ENCODE measurements around the gene TMPRSS15. TPM values are rescaled to one million over a fixed set of nuclear protein-coding genes. Genes with fewer than 3 reads are reported as not detected.
"Not testable (repeated sequence)": the region's sequence is repeated elsewhere in the genome, so short reads cannot be mapped to it uniquely, and the experiment has no call there.

TMPRSS15 gene
- 2.6 TPM for total RNA-seq (ENCODE audit: insufficient read depth, low replicate concordance)

DNA sequence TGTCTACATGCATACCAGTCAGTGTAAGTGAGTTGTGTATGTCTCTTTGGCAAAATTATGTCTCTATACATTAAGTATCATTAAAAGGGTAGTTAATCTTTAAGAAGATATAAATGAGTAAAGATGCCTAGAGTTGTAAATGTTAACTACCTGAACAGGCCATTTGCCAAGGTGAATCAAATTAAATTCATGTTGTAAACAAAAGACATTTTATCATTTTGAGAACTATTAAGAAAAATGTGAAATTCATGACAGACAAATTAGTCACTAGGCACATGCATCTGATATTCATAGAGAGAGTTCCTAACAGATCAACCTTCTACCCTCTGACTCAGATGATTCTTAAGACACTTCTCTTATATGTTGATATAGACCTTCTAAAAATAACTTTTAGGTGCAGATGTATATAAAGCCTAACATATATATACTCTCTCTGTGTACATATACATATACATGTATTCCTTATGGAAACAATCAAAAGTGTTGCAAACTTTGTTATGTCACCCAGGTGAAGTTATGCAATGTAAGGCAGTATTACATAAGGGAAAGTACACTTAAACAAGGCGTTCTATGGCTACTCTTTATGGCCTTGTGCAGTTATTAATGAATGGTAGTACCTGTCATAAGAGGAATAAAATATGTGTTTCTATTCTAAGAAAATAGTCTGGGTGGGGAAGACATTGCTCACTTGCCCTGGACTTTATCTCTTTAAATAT is at the start of gene TMPRSS15:
TMPRSS15 (minus strand) TSS at position 51 of the 716 bp plus-strand sequence. CDS start 163 bp downstream, outside the sequence.
- no peak for DNase-seq (ENCODE audit: low spot score)

DNA sequence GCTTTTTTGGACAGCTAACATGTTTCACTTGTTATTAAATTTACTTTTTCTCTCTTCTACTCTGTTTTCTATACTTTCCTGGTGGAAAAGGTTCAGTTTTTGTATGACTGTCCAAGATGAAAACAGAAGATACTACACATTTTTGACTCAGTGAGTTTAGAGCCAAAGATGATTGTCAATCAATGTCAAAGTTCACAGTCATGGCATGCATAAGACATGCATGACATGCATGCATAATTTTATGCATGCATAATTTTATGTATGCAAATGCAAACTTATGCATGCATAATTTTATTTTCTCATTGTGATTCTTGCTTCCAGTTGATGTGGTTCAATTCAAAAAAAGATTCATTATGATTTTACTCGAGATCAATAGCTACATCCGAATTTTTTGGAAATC is 48.1 kb upstream of the TMPRSS15 start:
- DNase-seq (ENCODE audit: low spot score) = no peak

DNA sequence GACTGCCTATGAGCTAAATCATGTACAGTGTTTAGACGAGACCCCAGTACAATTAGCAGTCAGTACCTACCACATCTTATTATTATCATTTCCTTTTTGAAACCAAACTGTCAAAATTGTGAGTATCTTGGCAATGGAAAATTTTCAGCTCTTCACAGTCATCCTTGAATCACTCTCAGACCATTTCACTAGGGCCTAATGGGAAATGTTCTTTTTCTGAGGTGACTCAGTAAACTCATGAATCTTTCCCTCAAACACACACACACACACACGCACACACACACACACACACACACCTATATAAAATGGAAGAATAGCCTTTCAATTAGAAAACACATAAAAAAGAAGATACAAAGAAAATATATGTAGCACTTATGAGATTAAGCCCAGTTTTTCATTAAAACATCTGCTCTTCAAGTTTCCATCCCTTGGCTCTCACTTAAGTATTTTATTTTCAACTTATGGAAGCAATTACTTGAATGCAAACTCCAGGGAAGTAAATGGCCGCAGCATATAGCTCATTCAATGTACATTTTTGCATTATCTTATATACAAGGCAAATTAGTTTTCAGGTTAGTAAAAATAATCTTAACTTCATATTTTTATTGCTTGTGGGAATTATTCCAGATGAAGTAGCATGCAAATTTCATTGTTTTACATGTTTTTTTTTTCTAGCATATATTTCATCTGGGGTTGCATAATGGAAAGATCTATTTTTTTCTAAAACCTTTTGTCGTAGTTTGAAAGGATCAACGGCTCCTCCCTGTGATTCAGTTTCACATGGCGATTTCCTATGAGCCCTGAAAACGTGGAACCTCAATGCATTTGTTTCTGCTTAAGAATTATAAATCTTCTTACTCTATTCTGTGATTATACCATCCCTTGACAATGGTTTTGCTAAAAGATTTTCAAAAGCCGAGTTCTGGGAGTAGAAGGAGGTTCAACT is 46.3 kb upstream of the TMPRSS15 start:
- DNase-seq (ENCODE audit: low spot score) = no peak

DNA sequence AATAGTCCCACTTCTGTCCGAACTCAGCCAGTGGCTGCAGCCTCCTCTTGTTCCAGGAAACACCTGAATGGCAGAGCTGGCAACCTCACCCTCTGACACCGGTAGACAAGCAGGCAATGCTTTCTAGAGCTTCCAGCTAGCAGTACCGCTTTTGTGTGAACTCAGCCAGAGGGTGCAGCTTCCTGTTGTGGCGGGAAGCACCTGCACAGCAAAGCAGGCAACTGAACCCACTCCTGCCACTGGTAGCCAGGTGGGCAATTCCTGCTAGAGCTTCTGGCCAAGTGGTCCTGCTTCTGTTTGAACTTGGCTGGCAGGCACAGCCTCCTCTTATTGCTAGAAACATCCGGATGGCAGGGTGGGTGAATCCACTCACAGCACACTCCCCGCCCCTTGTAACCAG is 40.1 kb upstream of the TMPRSS15 start:
- no peak for DNase-seq (ENCODE audit: low spot score)

DNA sequence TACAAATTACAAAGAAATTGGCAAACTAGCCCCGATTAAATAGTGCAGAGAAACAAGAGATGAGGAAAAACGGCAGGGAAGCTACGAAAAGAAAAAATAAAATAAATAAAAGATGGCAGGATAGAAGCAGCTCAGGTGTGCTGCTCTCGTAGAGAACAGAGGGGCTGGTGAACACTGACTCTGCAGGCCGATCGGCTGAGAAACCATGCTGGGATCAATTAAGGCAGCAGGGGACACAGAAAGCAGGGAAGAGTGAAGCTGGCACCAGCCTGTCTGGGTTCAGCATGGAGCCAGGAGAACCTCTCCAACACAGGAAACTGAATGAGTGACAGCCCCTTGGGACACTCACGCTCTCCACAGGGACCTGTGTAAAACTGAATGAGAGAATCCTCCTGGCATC is 39.5 kb upstream of the TMPRSS15 start:
- no peak for DNase-seq (ENCODE audit: low spot score)

DNA sequence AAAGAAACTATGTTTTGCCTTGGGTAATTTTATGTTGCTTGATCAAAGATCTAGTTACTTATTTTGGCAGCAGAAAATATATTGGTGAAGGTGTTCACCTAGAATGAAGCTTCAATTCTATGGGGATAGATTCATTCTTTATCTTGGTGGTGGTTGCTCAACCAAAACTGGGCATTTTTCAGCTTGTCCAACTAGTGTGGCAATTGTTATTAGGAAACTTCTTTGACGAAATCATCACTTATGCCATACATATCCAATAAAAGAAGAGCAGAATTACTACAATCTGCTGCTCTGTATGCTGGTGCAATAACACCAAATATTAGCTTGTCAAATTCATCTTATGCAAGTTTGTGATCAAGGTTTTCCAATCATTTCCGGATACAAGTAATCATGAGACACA is 26.8 kb upstream of the TMPRSS15 start:
- DNase-seq (ENCODE audit: low spot score) = no peak

DNA sequence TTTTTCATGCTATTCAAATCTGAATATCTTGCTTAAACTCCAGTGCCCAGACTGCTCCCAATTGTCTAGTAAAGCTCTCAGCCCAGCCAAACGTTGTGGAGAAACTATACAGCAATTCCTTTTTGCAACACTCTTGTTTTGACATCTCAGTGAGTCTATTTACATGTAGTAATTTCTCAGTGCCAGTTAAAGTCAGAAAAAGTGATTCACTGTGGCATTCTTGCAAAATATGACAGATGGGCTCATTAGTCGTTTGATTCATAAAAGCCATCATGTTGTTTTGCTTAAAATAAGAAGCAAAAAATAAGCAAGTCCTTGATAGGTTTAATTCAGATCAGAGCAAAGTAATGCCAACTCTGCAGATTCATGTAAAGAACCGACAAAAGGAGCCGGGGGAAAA is 20.7 kb upstream of the TMPRSS15 start:
- no peak for DNase-seq (ENCODE audit: low spot score)

DNA sequence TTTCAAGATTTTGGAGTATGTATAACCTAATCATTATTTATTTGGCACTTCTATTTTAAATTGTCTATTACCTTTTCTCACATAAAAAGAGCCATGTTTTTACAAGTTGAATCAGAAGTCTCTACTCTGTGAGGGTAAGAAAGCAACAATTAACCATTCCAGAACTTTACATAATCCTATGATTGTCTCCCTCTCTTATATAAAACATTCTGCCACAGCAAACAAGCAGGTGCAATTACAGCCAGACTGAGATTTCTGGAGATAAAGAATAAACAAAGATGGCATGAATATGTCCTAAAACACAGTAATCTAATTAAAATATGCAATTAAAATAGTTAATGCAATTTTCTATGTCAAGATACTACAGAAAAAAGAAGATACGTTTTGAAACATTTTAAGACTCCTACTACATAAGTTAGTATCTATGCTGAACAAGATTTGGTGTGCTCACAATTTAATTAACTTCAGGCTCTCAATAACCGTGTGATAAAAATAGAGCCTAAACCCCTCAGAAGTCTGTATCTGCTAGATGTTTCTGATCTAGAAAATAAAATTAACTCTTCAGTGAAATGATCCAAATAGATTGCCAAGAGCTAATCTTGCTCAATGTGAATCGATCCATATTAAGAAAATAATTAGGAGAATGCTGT is 13.7 kb upstream of the TMPRSS15 start:
- no peak for DNase-seq (ENCODE audit: low spot score)

DNA sequence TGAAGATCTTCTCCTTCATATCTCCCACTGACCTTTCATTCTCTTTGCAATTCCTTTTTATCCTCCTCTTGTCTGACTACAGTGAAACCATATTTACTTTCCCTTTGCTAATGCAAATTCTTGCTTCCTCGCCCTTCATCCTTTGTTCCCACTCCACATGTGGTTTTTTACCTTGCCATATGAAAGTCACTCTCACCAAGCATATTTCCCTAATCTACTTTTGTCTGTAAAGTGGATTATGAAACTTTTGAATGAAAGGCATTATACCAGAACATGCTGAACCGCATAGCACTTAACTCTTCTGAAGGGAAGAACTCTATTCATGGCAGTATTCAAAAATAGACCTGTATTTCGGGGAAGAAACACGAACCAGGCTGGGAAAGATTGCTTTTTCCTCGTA is 8.0 kb upstream of the TMPRSS15 start:
- DNase-seq (ENCODE audit: low spot score) = no peak

DNA sequence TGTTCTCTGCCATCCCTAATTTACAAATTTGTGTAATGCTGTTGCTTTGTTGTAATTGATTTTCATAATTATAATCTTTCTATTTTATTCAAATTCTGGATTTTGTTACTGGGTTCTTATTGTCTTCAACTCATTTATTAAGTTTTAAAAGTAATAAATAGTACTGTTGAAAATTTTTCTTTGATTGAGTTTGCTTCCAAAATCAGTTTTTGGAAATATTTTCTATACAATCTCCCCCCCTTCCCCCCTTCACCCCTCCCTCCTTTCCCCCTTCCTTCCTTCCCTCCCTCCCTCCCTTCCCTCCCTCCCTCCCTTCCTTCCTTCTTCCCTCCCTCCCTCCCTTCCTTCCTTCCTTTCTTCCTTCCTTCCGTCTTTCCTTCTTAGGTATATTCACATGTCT is 6.0 kb upstream of the TMPRSS15 start:
- no peak for DNase-seq (ENCODE audit: low spot score)

DNA sequence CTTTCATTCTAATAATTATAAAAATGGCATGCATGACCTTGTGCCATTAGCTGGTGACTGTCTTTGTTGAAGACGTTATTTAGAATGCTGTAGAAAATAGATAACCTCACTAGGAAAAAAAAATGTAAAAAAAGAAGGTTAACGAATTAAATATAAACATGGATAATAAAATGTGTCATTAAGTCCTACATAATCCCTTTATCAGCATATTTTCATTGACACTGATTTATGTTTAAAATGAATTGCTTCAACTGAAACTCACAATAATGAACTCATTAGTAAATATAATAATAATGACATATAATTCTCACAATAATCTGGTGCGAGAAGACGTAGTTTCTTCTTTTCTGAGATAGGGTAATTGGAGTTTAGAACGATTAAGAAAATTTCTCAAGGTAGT is 4.7 kb downstream of the TMPRSS15 start:
- no peak for DNase-seq (ENCODE audit: low spot score)

DNA sequence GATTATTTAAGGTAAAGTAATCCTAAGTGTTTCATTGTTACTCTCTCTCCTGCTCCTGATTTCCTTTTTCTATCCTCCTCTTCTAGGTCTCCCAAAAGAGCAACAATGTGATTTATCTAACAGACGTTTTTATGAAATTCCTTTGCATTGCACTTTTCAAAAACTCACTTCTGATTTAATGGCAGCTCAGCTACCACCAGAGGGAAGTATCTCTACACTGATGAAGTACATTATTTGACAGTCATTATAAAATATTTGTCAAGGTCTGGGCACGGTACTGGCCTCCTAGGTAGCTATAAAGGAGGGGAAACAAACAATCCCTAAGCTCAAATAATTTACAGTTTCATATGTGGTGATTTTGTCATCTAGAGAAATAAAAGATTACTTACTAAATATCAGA is 15.6 kb downstream of the TMPRSS15 start:
- DNase-seq (ENCODE audit: low spot score) = no peak

DNA sequence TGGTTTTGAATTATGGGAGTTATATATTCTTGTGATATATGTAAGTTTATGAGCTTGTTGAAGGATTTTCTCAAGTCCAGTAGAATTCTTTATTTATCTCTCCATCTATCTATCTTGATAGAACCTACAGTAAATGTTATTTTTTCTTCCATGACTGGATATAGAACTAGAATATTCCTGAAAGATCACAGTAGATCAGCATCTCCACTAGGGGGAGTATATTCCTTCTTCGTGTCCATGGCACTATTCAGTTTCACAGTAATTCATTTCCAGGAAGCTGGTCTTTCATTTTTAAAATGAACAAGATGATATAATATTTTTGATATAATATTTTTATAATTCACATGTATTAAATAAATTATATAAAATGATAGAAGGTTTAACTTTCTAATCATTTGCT is 18.8 kb downstream of the TMPRSS15 start:
- DNase-seq (ENCODE audit: low spot score) = peak; percentile 5

DNA sequence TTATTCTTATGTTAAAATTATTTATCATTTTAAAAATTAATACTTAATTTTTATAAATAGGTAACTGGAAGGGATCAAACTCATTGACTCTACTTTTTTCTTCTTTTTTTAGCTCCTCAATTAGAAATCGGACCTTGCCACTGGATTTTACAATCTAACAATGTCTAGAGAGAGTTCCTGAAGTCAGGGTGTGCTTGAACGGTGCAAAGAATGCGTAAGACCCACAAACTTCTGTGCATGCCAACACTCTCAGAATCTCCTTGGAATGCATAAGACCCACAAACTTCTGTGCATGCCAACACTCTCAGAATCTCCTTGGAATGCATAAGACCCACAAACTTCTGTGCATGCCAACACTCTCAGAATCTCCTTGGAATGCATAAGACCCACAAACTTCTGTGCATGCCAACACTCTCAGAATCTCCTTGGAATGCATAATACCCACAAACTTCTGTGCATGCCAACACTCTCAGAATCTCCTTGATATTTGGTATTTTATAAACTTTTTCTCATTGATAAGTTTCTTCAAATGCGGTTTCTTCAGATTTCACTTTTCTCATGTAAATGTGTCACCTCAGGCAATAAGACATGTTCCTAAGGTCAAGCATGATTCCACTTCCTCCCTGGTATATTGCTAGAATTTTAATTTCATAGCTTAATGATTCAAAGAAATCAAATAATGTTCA is 20.5 kb downstream of the TMPRSS15 start:
- DNase-seq (ENCODE audit: low spot score) = not testable (repeated sequence)

DNA sequence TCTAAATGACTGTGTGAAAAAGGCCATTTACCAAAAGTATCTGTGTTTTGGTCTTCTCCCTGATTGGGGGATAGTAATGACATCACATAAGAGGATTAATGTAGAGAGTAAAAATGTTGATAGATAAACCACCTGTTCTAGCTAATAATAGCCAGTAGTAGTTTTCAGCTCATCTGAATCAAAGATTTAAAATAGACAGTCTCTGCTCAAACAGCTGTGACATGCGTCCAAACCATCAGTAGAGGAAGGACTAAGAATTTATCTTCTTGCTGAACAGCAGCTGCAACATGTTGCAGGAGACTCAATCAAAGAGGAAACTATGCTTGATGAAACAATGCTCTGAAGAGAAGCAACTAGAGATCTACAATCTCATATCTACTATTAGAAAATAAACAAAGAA is 21.4 kb downstream of the TMPRSS15 start:
- no peak for DNase-seq (ENCODE audit: low spot score)

DNA sequence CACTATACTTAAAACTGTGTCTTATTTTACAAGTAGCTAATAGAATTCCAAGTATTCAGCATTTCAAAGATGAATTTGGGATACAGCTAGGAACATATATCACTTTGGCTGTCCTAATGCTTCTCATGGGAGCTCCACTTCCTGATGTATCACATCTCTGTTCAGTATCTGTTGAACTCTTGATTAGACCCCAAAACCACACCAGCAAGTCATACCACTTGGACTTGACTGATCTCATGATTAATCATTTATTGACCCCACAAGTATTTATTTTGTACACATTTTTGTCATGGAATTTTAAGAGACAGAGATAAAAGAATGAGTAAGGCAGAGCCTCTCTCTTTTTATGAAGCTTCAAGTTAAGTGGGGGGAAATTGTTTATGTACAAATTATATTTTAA is 30.0 kb downstream of the TMPRSS15 start:
- no peak for DNase-seq (ENCODE audit: low spot score)

DNA sequence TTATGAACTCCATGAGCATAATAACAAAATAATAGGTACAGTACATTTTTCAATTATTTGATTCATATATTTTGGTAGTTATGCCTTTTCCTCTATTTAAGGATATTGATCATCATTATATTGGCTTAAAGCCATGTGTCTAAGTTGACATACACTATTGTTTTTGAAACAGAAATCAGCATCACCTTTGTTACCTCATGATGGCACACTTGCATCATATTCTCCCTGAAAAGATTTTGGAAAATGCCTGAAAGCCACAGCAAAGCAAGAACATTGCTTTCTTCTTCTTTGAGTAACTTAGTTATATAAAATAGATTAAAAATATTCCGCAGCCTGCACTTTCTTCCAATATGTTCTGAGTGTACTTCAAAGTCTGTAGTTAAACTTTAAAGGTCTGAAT is 33.3 kb downstream of the TMPRSS15 start:
- no peak for DNase-seq (ENCODE audit: low spot score)

DNA sequence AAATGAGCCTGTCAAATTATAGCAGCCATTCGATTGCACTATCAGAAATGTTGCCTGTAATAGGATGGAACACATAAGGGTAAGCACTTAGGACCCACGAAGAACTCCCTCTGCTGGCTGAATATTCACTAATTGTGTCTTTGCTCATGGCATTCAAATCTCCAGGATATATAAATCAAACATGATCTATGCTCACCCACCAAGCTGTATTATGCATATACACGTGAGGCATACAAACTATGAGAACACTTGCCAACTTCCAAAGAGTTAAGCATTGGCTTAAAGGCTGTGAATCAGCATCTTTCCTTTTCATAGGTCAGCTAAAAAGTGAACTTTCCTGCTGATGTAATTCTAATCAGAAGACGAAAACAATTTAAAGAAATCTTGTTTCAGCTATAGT is 34.5 kb downstream of the TMPRSS15 start:
- peak; percentile 8 for DNase-seq (ENCODE audit: low spot score)

DNA sequence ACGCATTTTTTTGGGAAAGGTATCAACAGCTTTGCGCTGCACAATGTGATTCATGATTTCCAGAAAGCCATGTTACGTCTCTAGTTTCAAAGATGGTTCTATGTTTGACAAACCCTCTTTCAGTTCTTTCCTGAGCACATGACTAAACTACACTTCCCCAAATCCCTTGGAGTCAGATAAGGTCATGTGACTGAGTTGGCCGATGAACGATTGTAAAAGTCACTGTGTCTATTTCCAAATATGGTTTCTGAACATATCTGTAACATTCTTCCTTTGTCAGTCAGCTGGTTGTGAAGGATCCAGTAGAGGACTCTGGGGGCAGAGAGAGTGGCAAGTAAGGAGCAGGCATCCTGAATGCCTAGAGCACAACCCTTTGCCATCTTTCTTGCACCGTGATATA is 35.4 kb downstream of the TMPRSS15 start:
- DNase-seq (ENCODE audit: low spot score) = peak; percentile 3

DNA sequence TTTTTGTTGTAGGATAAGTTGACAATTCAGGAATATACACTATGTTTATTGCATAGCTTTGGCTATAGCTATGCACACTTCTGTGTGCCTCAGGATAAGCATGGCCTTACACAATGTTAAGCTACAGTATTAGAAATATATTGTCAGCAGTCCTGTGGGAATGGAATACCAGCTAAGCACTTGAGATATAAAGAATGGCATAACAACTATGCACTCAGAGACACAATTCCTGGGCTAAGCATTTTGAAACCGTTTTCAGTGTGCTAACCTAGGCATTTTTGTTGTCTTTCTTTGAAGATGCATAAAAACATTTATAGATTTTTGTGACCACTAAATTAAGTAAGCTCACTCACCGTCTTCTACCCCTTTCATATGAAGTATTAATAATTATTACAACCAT is 46.8 kb downstream of the TMPRSS15 start:
- no peak for DNase-seq (ENCODE audit: low spot score)

DNA sequence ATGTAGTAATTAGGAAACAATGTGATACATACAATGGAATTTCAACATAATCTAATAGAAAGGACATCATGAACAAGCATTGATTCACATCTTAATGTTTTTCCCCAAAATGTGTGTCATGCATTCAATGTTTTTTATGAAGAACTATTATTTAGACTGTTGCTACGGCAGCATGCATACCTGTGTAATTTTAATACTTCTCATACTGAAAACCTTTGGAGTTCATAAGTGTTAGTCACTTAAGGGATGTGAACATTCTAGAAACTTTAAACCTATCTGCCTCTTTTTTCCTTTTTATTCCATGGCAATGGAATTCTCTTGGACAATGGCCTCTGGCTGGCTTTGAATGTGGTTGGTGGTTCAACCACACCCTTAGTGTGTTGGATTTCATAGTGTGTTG is 48.6 kb downstream of the TMPRSS15 start:
- DNase-seq (ENCODE audit: low spot score) = no peak

DNA sequence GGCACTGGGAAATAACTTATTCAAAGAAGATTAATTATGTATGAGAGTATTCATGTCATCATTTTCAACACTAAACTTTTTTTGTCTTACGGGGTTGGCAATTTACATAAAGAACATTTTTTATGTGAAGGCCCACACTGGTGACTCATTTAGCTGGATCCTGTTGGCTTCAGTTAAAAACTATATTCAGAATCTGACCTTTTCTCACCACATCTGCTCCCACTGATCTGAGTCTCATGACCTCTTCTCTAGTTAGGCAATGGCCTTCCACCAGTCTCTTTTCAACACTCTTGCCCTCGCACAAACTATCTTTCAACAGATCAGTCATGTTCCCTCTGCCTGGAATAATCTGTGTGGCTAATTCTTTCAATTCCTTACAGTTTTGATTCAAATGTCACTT is 53.4 kb downstream of the TMPRSS15 start:
- DNase-seq (ENCODE audit: low spot score) = no peak
